Natural killer cell (primary cell): Measurements from ENCODE around the gene A4GALT. TPM values are rescaled to one million over a fixed set of nuclear protein-coding genes. Genes with fewer than 3 reads are reported as not detected.

Experiments
- ATAC-seq, 3 donors: fragments of 150-1000 bp in 2 of 3; fragments of 200-7000 bp in 1 of 3; cut with Tn5 transposase; 1 replicate in 1 of 3; 2 replicates in 2 of 3; pipeline ENCODE4 v1.10.0; 2021; ENCODE audit warnings: mild to moderate bottlenecking in 2 of 3, moderate library complexity in 2 of 3
- DNase-seq, 2 donors: peaks; one replicate each; pipeline versions ENCODE4 v3.0.0 to v3.0.0-alpha.2; 2013 to 2021; ENCODE audit warnings: mixed read lengths in 1 of 2
- H3K27ac ChIP-seq: one replicate; pipeline ENCODE4 v1.5.1; 2013; ENCODE audit warnings: mild to moderate bottlenecking, low read length
- H3K27me3 ChIP-seq: one replicate; pipeline ENCODE4 v1.6.1; 2013; ENCODE audit warnings: low read length; ENCODE audit not compliant: control insufficient read depth, insufficient read depth
- H3K36me3 ChIP-seq: one replicate; pipeline ENCODE4 v1.6.1; 2013; ENCODE audit warnings: low read length; ENCODE audit not compliant: control insufficient read depth, insufficient read depth
- H3K4me1 ChIP-seq: one replicate; pipeline ENCODE4 v1.6.1; 2013; ENCODE audit warnings: low read length; ENCODE audit not compliant: control insufficient read depth, insufficient read depth
- H3K4me3 ChIP-seq: one replicate; pipeline ENCODE4 v1.5.1; 2013; ENCODE audit warnings: low read length
- H3K9me3 ChIP-seq: one replicate; pipeline ENCODE4 v1.6.1; 2013; ENCODE audit warnings: low read length; ENCODE audit not compliant: control insufficient read depth, insufficient read depth
- H3K27ac Mint-ChIP-seq, 2 donors: one replicate each; pipeline ENCODE4 v1.8.0; 2022; ENCODE audit warnings: mild to moderate bottlenecking in 2 of 2, mixed read lengths in 2 of 2, moderate library complexity in 1 of 2
- H3K27me3 Mint-ChIP-seq, 2 donors: one replicate each; pipeline ENCODE4 v1.8.0; 2022; ENCODE audit warnings: low read depth in 2 of 2, mixed read lengths in 2 of 2
- H3K36me3 Mint-ChIP-seq: one replicate; pipeline ENCODE4 v1.8.0; 2022; ENCODE audit warnings: mixed read lengths
- H3K4me1 Mint-ChIP-seq, 2 donors: one replicate each; pipeline ENCODE4 v1.8.0; 2022; ENCODE audit warnings: mixed read lengths in 2 of 2
- H3K4me3 Mint-ChIP-seq: one replicate; pipeline ENCODE4 v1.8.0; 2022; ENCODE audit warnings: mild to moderate bottlenecking, moderate library complexity, mixed read lengths
- H3K9me3 Mint-ChIP-seq, 2 donors: one replicate each; pipeline ENCODE4 v1.8.0; 2022; ENCODE audit warnings: mixed read lengths in 2 of 2
- WGBS: methylation state at CpG from one replicate; pipeline ENCODE4 v1.1.7; 2013; ENCODE audit warnings: missing lambda C conversion rate; ENCODE audit not compliant: insufficient coverage; 5-methylcytosine and 5-hydroxymethylcytosine counted together
- intact Hi-C: fragments of 100-400 bp; cut with micrococcal nuclease; formaldehyde crosslinking; loops from one replicate; pipeline ENCODE4 v1.14.2; 2022
- total RNA-seq, 4 donors: library from RNA; stranded (reverse); fragments of 120-200 nt in 1 of 4; gene quantifications; one replicate each; pipeline versions ENCODE4 v1.2.3 to v1.2.4, GENCODE V29; 2013 to 2022
- TF ChIP-seq, protein P1 (sequence below): fragments of 200-600 bp; IDR thresholded peaks from one replicate; pipeline ENCODE4 v1.8.0; 2022; ENCODE audit warnings: antibody characterized with exemption

A4GALT gene
- total RNA-seq, 3 donors from 2014 or later (not counting 1 experiment from before 2014, with no cell fraction given), result 0.26 TPM; not detected in 2

DNA sequence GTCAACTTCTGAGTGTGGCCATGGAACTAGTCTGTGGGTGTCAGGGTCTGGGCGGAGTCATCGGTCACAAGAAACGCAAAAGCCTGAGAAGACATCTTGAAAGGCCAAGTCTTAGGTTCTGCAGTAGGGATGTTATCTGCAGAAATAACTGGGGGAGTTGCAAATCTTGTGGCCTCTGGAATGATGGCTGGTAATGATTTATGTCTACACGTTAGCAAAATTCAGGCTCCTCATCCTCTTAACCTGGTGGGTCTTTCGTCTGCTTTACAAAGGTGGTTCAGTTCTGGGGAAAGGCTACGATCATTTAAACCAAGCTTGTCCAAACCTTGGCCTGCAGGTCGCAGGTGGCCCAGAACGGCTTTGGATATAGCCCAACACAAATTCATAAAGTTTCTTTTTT is 64.1 kb downstream of the A4GALT start:
- TF ChIP-seq, protein P1, sequence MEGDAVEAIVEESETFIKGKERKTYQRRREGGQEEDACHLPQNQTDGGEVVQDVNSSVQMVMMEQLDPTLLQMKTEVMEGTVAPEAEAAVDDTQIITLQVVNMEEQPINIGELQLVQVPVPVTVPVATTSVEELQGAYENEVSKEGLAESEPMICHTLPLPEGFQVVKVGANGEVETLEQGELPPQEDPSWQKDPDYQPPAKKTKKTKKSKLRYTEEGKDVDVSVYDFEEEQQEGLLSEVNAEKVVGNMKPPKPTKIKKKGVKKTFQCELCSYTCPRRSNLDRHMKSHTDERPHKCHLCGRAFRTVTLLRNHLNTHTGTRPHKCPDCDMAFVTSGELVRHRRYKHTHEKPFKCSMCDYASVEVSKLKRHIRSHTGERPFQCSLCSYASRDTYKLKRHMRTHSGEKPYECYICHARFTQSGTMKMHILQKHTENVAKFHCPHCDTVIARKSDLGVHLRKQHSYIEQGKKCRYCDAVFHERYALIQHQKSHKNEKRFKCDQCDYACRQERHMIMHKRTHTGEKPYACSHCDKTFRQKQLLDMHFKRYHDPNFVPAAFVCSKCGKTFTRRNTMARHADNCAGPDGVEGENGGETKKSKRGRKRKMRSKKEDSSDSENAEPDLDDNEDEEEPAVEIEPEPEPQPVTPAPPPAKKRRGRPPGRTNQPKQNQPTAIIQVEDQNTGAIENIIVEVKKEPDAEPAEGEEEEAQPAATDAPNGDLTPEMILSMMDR, result no peak
- intact Hi-C loops, result no loop called here

DNA sequence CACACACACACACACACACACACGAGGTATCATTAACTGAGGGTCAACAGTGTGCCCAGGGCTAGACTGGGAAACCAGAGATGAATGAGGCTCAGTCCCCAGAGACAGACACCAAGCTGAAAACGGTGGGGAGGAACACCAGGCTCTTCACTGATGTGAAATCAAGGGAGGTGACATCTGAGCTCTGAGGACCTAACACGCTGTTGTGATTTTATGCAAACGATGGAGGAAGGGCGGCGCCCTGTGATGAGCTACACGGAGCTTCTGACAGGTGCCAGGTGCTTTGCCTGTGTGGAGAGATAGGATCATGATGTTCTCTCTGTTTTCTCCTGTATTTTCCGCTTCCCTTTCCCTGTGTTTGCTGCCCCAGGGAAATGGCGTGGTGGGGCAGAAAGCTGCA is 65.0 kb downstream of the A4GALT start:
- no peak overlapping the region for H3K4me3 ChIP-seq
- H3K9me3 ChIP-seq, result no peaks in the 10 kb centered on the region
- ATAC-seq (no peak), DNase-seq (no peak)
- H3K27me3 ChIP-seq, result no peaks in the 10 kb centered on the region
- no peaks in the 10 kb centered on the region for H3K9me3 Mint-ChIP-seq
- peak overlapping the region; percentile 52 for H3K27ac ChIP-seq
- H3K36me3 Mint-ChIP-seq, result no peaks in the 10 kb centered on the region
- H3K4me1 Mint-ChIP-seq, result no peaks in the 10 kb centered on the region
- intact Hi-C loops, result no loop called here
- TF ChIP-seq, protein P1, result no peak
- H3K27ac Mint-ChIP-seq, result no peak overlapping the region
- WGBS, result 72% methylated on average over 8 of the region's 9 CpGs
- H3K4me3 Mint-ChIP-seq, result no peak overlapping the region
- no peaks in the 10 kb centered on the region for H3K36me3 ChIP-seq
- H3K27me3 Mint-ChIP-seq, result no peaks in the 10 kb centered on the region
- H3K4me1 ChIP-seq, result no peaks in the 10 kb centered on the region

More for the DNA sequence above, 64.1 kb downstream of the A4GALT start:
- no peaks in the 10 kb centered on the region for H3K4me1 Mint-ChIP-seq
- peaks cover 3% of the 10 kb centered on the region for H3K4me1 ChIP-seq
- no peaks in the 10 kb centered on the region for H3K36me3 ChIP-seq
- H3K4me3 ChIP-seq, result no peak overlapping the region
- H3K27ac ChIP-seq, result no peak overlapping the region
- H3K4me3 Mint-ChIP-seq, result no peak overlapping the region
- ATAC-seq (no peak), DNase-seq (no peak)
- H3K36me3 Mint-ChIP-seq, result no peaks in the 10 kb centered on the region
- no peaks in the 10 kb centered on the region for H3K9me3 ChIP-seq
- 97% methylated on average over 6 of the region's 8 CpGs for WGBS
- H3K9me3 Mint-ChIP-seq, result no peaks in the 10 kb centered on the region
- no peak overlapping the region for H3K27ac Mint-ChIP-seq
- no peaks in the 10 kb centered on the region for H3K27me3 Mint-ChIP-seq
- no peaks in the 10 kb centered on the region for H3K27me3 ChIP-seq

DNA sequence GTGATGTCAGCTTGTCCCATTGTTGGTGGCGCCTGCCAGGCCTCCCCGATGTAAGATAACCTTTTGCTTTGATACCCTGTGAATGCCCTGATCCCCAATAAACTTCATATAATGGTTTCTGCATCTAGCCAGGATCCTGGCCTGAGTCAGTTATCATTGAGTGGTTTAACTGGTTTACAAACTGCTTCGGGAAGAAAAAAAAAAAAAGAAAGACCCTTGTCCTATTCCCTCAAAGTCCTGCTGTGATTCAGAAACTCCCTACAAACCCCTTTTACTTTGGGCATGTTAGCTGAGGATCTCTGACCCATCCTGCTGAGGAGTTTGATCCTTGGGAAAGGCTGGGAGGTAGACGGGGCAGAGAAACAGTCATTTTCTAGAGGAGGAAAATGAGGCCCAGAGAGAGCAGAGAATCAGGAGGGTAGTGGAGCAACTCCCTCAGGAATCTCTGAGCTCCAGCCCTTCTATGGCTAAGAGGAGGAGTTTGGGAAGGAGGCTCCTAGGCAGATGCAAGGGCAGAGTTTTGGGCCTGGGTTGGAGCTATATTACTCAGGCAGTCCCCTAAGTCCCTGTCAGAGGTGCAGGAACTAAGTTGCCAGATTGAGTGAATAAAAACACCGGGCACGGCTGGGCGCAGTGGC is 66.1 kb downstream of the A4GALT start:
- H3K27ac Mint-ChIP-seq, result no peak overlapping the region
- no peaks in the 10 kb centered on the region for H3K27me3 ChIP-seq
- 96% methylated on average over 7 of the region's 7 CpGs for WGBS
- no peaks in the 10 kb centered on the region for H3K9me3 ChIP-seq
- no peak for ATAC-seq
- H3K9me3 Mint-ChIP-seq, result no peaks in the 10 kb centered on the region
- H3K36me3 ChIP-seq, result no peaks in the 10 kb centered on the region
- intact Hi-C loops, result no loop called here
- H3K27me3 Mint-ChIP-seq, result no peaks in the 10 kb centered on the region
- TF ChIP-seq, protein P1, result no peak
- H3K4me1 Mint-ChIP-seq, result no peaks in the 10 kb centered on the region
- no peak overlapping the region for H3K27ac ChIP-seq
- H3K4me3 Mint-ChIP-seq, result no peak overlapping the region
- H3K4me3 ChIP-seq, result no peak overlapping the region
- no peaks in the 10 kb centered on the region for H3K36me3 Mint-ChIP-seq
- peaks cover 6% of the 10 kb centered on the region for H3K4me1 ChIP-seq
- DNase-seq, result no peak

DNA sequence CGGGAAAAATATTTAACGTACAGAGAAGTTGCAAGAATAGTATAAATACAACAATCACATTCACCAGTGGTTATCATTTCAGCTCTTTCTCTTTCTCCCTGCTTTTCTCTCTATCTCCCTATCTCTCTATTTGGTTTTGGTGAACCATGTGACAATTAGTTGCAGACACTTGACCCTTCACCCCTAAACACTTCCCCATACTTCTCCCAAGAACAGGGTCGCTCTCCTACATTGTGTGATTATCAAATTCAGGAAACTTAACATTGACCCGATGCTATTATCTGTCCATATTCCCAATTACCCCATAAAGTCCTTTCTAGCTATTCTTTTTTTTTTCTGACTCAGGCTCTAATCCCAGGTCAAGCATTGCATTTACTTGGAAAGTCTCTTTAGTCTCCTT is 66.7 kb downstream of the A4GALT start:
- H3K4me1 ChIP-seq, result peaks cover 8% of the 10 kb centered on the region
- Mint-ChIP-seq H3K4me3 (no peak overlapping the region), H3K9me3 (no peaks in the 10 kb centered on the region), H3K27ac (no peak overlapping the region), H3K4me1 (peaks cover 0 to under 1% of the 10 kb centered on the region in 2 donors), H3K36me3 (no peaks in the 10 kb centered on the region), H3K27me3 (no peaks in the 10 kb centered on the region)
- intact Hi-C loops, result no loop called here
- H3K4me3 ChIP-seq, result no peak overlapping the region
- DNase-seq, result no peak
- no peaks in the 10 kb centered on the region for H3K36me3 ChIP-seq
- no peaks in the 10 kb centered on the region for H3K9me3 ChIP-seq
- H3K27me3 ChIP-seq, result no peaks in the 10 kb centered on the region
- WGBS, result 95% methylated on average over 4 of the region's 4 CpGs
- no peak for ATAC-seq
- TF ChIP-seq, protein P1, result no peak
- H3K27ac ChIP-seq, result no peak overlapping the region
